Ovary (tissue), 3 donors: ENCODE data around the gene NUBPL.

Source experiments
- EP300 ChIP-seq: sonication (generic); formaldehyde crosslinking; IDR thresholded peaks from one replicate; pipeline ENCODE4 v1.6.1; 2017; ENCODE audit warnings: antibody characterized with exemption
- POLR2A ChIP-seq: fragments of 450-650 bp; IDR thresholded peaks from one replicate; pipeline ENCODE4 v1.6.1; 2017; ENCODE audit warnings: antibody characterized with exemption, mild to moderate bottlenecking, moderate library complexity
- TF ChIP-seq, protein P1 (sequence below), 3 donors: fragments of 450-650 bp in 2 of 3; fragments of 200-600 bp in 1 of 3; IDR thresholded peaks; one replicate each; pipeline versions ENCODE4 v1.5.1 to v1.8.0; 2016 to 2022; ENCODE audit warnings: antibody characterized with exemption in 3 of 3, mild to moderate bottlenecking in 1 of 3
- donor health status: DM: no; HTN: no; CAD: no.

DNA sequence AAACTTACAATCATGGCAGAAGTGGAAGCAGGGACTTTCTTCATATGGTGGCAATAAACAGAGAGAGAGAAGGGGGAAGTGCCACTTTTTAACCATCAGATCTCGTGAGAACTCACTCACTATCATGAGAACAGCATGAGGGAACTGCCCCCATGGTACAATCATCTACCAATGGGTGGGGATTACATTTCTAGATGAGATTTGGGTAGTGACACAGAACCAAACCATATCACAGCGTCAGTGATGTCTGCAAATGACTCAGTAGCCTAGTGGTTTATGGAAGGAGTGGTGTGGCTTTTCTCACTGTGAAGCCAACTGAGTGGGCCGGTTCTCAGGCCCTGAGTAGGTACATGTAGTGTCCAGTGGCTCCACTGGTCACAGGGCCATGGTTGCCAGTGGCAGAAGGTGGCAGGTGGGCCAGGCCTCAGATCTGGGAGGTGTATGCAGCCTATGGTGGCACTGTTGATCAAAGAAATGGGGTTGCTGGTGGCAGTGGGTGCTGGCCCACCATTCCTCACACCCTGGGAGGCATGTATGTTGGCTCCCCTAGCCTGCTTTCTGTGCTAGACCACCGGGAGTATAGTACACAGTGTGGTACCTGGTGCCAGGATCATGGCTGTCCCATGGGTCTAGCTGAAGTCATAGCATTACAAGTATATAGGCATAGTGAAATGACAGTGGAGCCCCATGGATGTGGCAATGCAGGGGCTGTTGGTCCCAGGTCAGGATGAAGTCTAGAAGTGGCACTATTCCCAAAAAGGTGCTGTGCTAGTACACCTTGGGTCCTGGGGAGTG is 191.9 kb downstream of the NUBPL start:
- TF ChIP-seq, protein P1, sequence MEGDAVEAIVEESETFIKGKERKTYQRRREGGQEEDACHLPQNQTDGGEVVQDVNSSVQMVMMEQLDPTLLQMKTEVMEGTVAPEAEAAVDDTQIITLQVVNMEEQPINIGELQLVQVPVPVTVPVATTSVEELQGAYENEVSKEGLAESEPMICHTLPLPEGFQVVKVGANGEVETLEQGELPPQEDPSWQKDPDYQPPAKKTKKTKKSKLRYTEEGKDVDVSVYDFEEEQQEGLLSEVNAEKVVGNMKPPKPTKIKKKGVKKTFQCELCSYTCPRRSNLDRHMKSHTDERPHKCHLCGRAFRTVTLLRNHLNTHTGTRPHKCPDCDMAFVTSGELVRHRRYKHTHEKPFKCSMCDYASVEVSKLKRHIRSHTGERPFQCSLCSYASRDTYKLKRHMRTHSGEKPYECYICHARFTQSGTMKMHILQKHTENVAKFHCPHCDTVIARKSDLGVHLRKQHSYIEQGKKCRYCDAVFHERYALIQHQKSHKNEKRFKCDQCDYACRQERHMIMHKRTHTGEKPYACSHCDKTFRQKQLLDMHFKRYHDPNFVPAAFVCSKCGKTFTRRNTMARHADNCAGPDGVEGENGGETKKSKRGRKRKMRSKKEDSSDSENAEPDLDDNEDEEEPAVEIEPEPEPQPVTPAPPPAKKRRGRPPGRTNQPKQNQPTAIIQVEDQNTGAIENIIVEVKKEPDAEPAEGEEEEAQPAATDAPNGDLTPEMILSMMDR (IDR thresholded peaks at IDR 0.05) = no peak
- TF ChIP-seq POLR2A (no peak), EP300 (no peak)
